KMS-11 (cell line): ENCODE data around the gene CACNA1D.

Experiments
- H2AFZ ChIP-seq: fragments of 200-600 bp; sonication (generic); 2 replicates; pipeline ENCODE4 v1.6.1; 2016; ENCODE audit warnings: antibody characterized with exemption, mixed run types, low read depth
- H3K27ac ChIP-seq: fragments of 200-600 bp; sonication (generic); 2 replicates; pipeline ENCODE4 v1.6.1; 2016; ENCODE audit warnings: mild to moderate bottlenecking, mixed run types
- H3K27me3 ChIP-seq: fragments of 200-600 bp; sonication (generic); 2 replicates; pipeline ENCODE4 v1.6.1; 2017; ENCODE audit warnings: mild to moderate bottlenecking, low read depth, mixed run types, moderate library complexity; ENCODE audit not compliant: insufficient read depth
- H3K36me3 ChIP-seq: fragments of 200-600 bp; sonication (generic); 2 replicates; pipeline ENCODE4 v1.6.1; 2017; ENCODE audit warnings: mild to moderate bottlenecking, mixed run types; ENCODE audit not compliant: insufficient read depth
- H3K4me1 ChIP-seq: fragments of 200-600 bp; sonication (generic); 2 replicates; pipeline ENCODE4 v1.6.1; 2016; ENCODE audit warnings: mild to moderate bottlenecking, low read depth, mixed run types; ENCODE audit not compliant: poor library complexity, severe bottlenecking
- H3K4me2 ChIP-seq: fragments of 200-600 bp; sonication (generic); 2 replicates; pipeline ENCODE4 v1.7.0; 2016; ENCODE audit warnings: mild to moderate bottlenecking, mixed run types
- H3K4me3 ChIP-seq: fragments of 200-600 bp; sonication (generic); IDR thresholded peaks from 2 replicates; pipeline ENCODE4 v1.6.1; 2017; ENCODE audit warnings: low read depth, low read length, mixed read lengths; ENCODE audit not compliant: insufficient read depth
- H3K79me2 ChIP-seq: fragments of 200-600 bp; sonication (generic); 2 replicates; pipeline ENCODE4 v1.6.1; 2016; ENCODE audit warnings: low read depth, mixed run types; ENCODE audit not compliant: insufficient read depth
- H3K9ac ChIP-seq: fragments of 200-600 bp; sonication (generic); 2 replicates; pipeline ENCODE4 v1.6.1; 2016; ENCODE audit warnings: mild to moderate bottlenecking, mixed run types
- H4K20me1 ChIP-seq: fragments of 200-600 bp; sonication (generic); 2 replicates; pipeline ENCODE4 v1.6.1; 2016; ENCODE audit warnings: mild to moderate bottlenecking, mixed run types; ENCODE audit not compliant: insufficient read depth
- CTCF ChIP-seq: fragments of 200-600 bp; sonication (generic); conservative IDR thresholded peaks from 2 replicates; pipeline ENCODE4 v1.6.1; 2017; ENCODE audit warnings: low read depth, mild to moderate bottlenecking, antibody characterized with exemption, low read length, moderate library complexity, mixed read lengths

CACNA1D gene

GRCh38 chr3:53694666-53695323 lies 200.4 kb downstream of the CACNA1D start:
- no peak overlapping the region for H3K4me3 ChIP-seq
- no peak for TF ChIP-seq CTCF
- H4K20me1 ChIP-seq: no peaks in the 10 kb centered on the region
- H2AFZ ChIP-seq: no peak overlapping the region
- no peaks in the 10 kb centered on the region for H3K79me2 ChIP-seq
- no peak overlapping the region for H3K9ac ChIP-seq
- no peaks in the 10 kb centered on the region for H3K27me3 ChIP-seq
- H3K4me1 ChIP-seq: no peaks in the 10 kb centered on the region
- H3K27ac ChIP-seq: no peak overlapping the region
- H3K4me2 ChIP-seq: no peak overlapping the region
- H3K36me3 ChIP-seq: no peaks in the 10 kb centered on the region

- Histone ChIP-seq H3K27ac (no peak overlapping the region), H3K27me3 (no peaks in the 10 kb centered on the region), H4K20me1 (no peaks in the 10 kb centered on the region), H3K36me3 (no peaks in the 10 kb centered on the region), H3K4me2 (no peak overlapping the region), H3K4me3 (no peak overlapping the region), H3K4me1 (peaks cover 3% of the 10 kb centered on the region), H3K9ac (no peak overlapping the region), H3K79me2 (no peaks in the 10 kb centered on the region), H2AFZ (no peak overlapping the region)
- TF ChIP-seq CTCF: no peak
These were observed 200.9 kb downstream of the CACNA1D start for GRCh38 chr3:53695324-53695690.

- H3K4me1 ChIP-seq: peaks cover 16% of the 10 kb centered on the region
- no peak overlapping the region for H3K27ac ChIP-seq
- no peak overlapping the region for H3K4me3 ChIP-seq
- TF ChIP-seq CTCF: no peak
- H4K20me1 ChIP-seq: no peaks in the 10 kb centered on the region
- no peak overlapping the region for H3K4me2 ChIP-seq
- H3K27me3 ChIP-seq: no peaks in the 10 kb centered on the region
- H3K79me2 ChIP-seq: no peaks in the 10 kb centered on the region
- no peaks in the 10 kb centered on the region for H3K36me3 ChIP-seq
- H3K9ac ChIP-seq: no peak overlapping the region
- no peak overlapping the region for H2AFZ ChIP-seq
These were observed 202.2 kb downstream of the CACNA1D start for GRCh38 chr3:53696401-53697172.

- Histone ChIP-seq H2AFZ (no peak overlapping the region; the same call in 1 of the 2 replicates), H3K27ac (no peak overlapping the region), H3K4me1 (peaks cover 53% of the 10 kb centered on the region), H3K4me2 (no peak overlapping the region), H3K79me2 (no peaks in the 10 kb centered on the region), H3K27me3 (no peaks in the 10 kb centered on the region), H3K9ac (no peak overlapping the region), H3K36me3 (no peaks in the 10 kb centered on the region), H4K20me1 (no peaks in the 10 kb centered on the region), H3K4me3 (no peak overlapping the region)
- no peak for TF ChIP-seq CTCF
These were observed 206.0 kb downstream of the CACNA1D start for GRCh38 chr3:53700441-53700840.
